Stimulated activated CD4-positive, alpha-beta T cell treated with anti-CD3 and anti-CD28 coated beads, Interleukin-15, amount 100 ng/mL, for 1 hour (primary cell): ENCODE measurements around the gene FBXW11.
"Not testable (repeated sequence)": the region's sequence is repeated elsewhere in the genome, so short reads cannot be mapped to it uniquely, and the experiment has no call there.

ENCODE experiments used
- DNase-seq, 2 donors: peaks; one replicate each; pipeline ENCODE4 v3.0.0-alpha.2; 2020; ENCODE audit warnings: low read depth in 1 of 2, low spot score in 1 of 2

The FBXW11 gene

DNA sequence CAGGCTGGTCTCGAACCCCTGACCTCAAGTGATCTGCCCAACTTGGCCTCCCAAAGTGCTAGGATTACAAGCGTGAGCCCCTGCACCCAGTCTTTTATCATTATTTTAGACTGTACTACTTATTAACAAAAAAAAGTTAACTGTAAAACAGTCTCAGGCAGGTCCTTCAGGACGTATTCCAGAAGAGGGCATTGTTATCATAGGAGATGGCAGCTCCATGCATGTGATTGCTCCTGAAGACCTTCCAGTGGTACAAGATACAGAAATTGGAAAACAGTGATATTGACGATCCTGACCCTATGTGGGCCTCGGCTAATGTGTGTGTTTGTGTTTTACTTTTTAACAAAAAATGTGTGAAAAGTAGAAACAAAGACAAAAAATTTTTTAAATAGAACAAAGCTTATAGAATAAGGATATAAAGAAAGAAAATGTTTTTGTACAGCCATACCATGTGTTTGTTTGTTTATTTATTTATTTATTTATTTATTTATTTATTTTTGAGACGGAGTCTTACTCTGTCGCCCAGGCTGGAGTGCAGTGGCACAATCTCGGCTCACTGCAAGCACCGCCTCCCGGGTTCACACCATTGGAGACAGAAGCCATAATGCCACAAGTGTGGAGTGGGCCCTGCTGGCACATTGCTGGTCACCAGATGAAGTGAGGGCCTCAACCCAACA, 13.8 kb upstream of the FBXW11 start:
- DNase-seq: not testable (repeated sequence)

DNA sequence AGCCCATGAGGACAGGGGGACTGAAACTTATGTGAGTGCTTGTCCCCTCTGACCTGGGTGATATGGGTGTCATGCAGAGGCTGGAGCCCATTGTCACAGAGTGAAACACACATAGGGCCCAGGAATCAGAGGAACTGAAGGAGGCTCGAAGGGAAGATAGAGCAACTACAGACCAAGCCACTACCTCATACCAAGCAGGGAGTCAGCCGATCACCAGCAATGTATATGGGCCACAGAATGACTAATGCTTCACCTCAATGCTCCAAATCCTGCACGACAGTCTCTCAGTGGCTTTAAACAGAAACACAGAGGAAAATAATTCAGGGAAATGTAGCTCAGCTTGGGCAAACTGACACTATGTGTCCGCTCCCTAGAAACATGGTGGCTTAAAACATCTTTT, 8.9 kb upstream of the FBXW11 start:
- DNase-seq: no peak

DNA sequence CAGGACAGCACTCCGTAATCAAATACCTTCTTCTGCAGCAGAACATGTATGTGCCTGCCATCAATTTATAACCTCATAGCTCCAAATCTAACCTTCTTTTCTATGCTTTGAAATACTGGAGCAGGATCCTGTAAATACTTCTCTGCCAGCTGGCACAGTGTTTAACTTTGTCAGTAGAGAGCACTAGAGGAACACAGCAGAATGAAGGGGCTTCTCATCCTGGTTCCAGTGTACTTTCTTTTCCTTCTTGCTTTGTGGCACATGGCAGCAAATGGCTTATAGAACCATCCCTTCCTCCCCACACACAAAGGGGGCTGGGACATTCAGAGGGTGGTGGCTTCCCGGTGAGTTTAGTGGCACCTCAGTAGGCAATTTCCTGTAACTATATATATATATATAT, 3.8 kb upstream of the FBXW11 start:
- DNase-seq: no peak

DNA sequence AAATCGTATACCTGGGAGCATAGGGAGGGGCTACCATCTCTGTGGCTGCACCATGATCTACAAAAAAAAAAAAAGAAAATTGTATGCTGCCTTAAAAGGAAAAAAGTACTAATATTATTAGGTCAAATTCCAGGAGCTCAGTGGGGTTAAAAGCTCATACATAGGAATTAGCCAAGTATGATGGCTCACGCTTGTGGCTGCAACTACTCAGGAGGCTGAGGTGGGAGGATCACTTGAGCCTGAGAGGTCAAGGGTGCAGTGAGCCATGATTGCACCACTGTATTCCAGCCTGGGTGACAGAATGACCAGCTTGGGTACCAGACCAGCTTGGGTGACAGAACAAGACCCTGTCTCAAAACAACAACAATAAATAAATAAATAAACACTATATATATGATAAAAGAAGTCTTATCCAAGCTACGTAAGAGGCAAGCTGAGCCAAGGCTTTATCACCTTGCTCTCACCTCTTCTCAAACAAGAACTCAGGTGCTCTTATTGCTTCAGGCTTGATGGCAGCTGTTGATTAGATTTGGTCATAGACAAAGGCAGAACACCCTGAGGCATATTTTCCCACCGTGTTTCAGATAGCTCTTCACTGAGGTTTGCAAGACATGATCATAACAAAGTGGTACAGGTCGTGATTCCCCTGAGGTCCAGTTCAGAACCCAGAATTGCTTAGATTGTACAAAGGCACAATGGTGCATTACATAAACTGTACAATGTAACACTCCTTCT, 3.3 kb upstream of the FBXW11 start:
- DNase-seq: no peak

DNA sequence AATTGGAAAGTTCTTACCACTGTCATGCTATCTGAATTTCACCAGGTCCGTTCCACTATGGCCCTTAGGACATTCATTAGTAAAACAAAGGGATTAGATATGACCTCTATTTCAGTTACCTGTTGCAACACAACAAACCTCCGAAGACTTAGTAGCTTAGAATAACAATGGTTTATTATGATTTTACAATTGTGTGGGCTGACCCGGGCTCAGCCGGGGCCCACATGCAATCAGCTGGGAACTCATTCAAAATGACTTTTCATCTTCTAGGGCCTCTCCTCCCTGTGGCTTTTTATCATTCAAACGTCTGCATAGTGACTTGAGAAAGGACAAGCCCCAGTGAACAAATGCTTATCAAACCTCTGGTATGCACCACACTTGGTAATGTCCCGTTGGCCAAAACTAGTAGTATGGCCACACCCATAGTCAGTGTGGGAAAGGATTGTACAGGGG, 2.3 kb upstream of the FBXW11 start:
- DNase-seq: no peak

DNA sequence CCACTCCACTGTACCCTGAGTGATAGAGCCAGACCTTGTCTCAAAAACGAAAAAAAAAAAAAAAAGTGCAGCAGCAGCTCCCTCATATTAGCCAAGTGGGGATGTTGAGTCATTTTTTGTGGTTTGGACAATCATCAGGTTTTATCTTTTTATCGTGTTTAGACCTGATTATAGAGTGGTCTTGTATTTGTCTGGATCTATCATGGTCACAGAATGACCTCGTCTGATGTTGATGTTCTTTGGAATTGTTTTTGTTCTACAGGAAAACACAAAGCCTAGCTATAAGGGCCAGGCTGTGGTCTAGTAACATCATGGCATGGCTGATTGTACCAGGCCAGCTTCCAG, 1.6 kb upstream of the FBXW11 start:
- DNase-seq: no peak

DNA sequence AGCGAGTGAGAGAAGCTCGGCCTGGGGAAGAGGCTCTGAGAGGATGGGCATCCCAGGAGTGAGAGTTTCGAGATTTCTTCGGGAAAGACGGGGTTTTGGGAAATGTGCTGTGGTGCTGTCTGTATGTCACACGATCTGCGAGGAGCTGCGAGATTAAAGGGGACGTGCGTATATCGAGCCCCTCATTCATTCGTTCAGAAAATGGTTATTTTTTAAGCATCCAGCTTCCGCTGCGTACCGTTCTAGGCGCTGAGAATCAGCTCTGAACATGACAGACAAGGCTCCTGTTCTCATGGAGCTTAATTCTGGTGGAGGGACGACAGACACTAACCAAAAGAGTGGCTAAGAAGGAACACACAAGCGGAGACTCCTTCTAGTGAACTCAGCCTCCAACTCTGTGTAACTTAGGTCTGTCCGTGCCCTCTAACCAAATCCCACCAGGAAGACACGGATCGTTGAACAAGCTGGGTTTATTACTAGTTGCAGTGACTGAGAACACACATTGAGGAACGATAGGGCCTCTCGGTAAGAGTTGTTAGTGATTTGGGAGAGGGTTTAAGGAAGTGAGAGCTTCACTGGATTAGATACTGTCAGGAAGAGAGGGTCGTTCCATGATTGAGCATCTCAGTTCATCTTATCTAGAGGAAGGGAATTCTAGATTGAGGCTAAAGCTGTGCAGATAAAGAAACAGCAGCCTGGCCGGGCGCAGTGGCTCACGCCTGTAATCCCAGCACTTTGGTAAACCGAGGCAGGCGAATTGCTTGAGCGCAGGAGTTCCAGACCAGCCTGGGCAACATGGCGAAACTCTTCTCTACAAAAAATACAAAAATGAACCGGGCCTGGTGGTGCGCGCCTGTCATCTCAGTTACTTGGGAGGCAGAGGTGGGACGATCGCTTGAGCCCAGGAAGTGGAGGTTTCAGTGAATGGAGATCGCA, 1.0 kb upstream of the FBXW11 start:
- no peak for DNase-seq

DNA sequence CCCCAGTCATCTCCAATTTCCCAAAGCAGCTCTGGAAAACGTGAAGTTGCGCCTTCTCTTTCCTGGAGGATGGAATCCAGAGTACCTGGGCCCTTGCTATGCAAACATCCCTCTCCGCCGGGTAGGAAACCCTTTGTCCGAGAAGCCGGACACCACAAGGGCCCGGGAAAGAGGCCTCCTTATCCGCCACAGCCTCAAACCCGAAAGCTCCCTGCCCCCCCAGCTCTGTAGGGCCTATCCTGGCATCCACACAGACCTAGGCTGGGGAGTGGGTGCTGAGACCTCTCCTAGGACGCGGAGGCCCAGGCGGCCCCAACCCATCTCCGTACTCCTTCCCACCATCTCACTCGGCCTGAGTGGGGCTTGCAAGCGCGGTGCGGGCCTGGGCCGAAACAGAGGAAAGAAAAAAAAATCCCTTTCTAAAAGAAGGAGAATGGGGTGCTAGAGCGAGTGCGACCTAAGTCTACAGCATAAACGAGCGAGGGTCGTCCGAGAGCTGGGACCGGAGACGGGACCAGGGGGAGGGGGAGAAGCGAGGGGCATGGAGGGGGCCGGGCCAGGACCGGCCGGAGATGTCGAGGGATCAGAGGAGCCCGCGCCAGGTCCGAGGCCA, 624 bp downstream of the FBXW11 start:
- DNase-seq: no peak

DNA sequence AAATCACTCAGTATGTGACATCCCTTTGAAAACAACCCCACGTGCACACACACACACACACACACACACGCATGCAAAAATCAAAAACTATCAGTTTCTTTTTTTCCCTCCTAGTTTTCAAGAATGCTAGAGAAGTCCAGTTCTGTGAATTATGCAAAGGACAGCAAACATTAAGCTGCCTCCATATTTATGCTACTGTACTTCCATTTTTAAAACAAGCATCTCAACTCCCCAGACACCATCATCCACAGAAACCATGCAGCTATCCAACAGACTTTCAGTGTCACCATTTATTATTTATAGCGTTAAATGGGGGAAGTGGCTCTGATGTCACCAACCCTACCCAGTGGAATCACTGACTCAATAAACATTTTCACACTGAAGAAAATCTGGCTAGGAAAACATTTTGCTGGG, 1.6 kb downstream of the FBXW11 start:
- no peak for DNase-seq

DNA sequence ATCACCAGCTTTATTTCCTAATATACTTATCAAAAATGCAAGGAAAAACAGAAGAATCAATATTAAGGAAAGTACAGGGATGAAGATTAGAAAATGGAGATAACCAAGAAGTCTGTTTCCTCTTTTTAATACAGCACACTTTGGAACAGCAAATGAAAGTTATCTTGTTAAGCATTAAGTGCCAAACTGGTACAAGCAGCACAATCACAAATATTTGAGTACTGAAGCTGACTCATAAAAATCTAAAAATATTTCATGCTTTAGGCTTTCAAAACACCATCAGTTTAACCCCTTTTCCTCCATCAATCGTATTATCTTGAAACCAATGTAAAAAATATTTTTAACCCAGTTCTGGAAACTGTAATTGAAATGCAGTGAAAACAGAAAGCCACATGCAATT, 2.7 kb downstream of the FBXW11 start:
- no peak for DNase-seq

DNA sequence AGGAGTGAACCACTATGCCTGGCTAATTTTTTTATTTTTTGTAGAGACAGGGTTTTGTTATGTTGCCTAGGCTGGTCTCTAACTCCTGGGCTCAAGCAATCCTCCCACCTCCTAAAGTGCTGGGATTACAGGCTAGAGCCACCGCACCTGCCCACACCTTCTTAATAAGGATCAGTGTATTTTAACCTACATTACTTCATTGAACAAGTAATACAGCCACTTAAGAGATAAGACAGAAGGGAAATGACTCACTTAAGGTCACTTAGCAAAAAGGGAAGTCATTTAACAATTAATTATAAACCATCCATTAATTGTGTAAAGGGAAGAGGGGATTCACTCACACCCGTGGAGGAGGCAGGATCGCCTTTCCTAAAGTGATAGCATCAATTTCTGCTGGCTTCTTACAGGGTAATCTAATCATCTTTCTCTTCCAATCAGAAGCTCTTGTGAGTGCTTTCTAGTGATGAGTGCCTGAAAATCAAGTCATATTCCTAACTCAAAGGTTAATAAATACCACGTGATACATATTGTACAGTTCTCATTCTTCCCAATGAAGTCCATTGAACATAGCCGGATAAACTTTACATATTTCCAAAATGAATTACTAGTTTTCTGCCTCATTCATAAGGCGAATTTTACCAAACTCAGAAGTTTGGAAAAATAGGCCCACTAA, 3.5 kb downstream of the FBXW11 start:
- DNase-seq: no peak

DNA sequence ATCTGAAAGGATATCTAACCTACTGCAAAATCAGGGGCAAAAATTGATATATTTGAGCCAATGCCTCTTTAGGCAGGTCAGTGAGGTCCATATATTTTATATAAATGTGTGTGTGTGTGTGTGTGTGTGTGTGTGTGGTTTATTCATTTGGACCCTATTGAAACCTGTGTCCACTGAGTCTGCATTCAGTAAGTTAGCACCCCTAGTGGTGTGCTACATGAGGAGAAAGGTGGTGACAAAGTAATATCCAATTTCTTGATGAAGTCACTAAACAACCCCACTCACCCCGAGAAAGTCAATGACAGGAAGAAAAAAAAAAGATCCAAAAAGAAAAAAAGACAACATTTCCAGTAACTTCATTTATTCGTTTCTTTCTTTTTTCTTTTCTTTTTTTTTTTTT, 4.1 kb downstream of the FBXW11 start:
- DNase-seq: no peak

DNA sequence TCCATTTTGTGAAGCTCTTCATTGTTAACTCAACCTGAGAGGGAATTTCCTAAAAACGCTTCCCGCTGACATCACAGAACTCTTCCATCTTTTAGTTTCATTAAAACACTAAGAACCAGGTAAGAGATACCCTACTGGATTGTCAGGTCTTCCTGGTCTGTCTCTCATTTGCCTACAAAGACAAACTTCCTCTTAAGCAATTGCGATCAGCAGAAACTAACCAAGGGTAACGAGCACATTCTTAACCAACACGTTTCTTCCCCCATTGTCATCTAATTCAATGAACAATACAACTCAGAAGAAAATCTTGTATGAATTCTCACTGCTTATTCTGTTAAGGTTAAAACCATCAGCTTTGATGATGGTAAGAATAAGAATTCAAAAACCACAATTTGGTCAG, 6.6 kb downstream of the FBXW11 start:
- no peak for DNase-seq

DNA sequence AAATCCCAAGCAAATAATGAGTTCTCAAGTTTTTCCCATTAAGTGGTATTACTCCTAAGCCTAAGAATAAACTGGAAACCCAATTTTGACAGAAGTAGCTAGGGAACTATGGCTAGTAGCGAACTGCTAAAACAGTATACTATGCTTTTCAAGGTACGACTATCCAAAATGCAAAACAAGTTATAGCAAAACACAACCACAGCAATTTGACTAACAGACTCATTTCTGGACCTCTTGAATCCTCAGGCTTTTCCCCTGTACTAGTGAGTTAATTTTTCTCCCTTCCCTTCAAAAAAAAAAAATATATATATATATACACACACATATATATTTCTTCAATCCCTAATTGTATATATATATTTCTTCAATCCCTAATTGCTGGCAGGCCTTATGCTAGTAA, 7.3 kb downstream of the FBXW11 start:
- DNase-seq: no peak

DNA sequence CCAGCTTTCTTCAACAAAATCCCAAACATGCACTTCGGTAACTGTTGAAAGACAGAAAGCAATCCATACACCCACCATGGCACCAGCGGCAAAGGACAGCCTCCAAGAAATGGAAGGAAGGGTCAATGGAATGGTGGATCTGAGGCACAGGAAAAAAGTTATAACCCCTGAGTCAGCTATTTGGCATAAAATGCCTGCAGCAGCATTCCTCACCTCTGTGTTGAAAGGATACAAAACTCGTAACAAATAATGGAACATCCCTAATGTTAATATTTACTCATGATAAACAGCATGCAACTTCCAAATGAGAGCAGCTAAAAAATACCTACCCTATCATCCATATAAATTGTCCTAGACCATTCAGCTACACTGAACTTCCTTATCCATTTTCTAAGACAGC, 9.4 kb downstream of the FBXW11 start:
- no peak for DNase-seq

DNA sequence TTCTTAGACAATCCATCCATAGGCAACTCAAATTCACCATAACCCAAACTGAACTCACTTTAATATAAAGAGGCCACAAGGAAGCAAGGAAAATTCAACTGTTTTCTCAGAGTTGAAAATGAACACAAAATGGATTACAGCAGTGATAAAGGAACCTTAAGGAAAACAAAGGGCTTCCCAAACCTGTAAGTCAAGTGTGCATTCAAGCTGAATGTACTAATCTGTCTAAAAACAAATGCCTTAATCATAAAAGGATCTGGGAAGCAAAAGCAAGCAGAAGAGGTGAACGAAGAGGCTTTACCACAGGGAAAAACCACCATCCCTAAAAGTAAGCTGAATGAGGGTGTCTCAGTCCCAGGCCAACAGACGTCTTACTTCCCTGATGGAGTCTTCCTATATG, 13.6 kb downstream of the FBXW11 start:
- no peak for DNase-seq

DNA sequence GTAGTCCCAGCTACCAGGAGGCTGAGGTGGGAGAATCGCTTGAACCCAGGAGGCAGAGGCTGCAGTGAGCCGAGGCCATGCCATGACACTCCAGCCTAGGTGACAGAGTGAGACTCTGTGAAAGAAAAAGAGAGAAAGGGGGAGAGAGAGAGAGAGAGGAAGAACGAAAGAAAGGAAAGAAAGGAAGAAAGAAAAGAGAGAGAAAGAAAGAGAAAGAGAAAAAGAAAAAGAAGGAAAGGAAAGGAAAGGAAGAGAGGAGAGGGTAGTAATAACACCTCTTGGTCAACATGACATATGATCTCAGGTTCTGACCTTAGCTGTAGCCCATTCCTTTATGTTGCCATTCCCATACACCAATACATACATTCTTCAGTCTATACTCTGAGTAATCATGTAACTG, 14.1 kb downstream of the FBXW11 start:
- DNase-seq: no peak

DNA sequence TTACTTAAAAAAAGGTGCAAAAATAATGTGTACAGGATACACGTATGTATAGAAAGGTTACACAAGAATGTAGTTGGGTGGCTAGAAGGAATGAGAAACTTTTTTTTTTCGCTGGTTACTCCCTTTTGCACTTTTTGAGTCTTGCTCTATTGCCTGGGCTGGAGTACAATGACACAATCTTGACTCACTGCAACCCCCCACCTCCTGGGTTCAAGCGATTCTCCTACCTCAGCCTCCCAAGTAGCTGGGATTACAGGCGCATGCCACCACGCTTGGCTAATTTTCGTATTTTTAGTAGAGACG, 15.8 kb downstream of the FBXW11 start:
- no peak for DNase-seq

DNA sequence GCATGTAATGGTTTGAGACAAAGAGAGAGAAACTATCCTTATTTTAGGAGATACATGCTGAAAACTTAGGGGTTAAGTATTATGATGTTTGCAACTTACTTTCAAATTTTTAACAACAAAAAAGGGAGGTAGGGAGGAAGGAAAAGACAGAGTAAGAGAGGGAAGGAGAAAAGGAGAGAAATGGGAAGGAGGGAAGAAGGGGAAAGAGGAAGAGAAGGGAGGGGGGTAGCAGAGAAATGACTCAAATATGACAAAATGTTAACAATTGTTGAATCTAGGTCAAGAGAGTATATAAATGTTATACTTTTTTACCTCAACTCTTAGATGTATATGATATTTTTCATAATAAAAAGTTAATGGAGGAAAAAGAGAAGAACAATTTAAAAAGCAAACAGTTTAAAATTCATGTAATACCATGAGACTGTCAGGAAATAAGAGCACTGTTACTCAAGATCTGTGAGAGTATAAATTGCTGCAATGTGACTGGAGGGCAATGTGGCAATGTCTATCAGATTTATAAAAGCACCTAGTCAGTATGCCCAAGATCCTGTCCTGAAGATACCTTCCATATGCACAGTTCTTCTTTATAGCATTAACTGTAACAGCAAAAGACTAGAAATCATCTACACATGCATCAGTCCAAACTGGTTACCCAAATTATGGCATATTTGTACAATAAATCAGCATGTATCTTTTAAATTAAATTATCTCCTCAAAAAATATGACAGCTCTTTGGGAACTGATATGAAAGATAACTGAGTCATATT, 16.3 kb downstream of the FBXW11 start:
- DNase-seq: no peak

DNA sequence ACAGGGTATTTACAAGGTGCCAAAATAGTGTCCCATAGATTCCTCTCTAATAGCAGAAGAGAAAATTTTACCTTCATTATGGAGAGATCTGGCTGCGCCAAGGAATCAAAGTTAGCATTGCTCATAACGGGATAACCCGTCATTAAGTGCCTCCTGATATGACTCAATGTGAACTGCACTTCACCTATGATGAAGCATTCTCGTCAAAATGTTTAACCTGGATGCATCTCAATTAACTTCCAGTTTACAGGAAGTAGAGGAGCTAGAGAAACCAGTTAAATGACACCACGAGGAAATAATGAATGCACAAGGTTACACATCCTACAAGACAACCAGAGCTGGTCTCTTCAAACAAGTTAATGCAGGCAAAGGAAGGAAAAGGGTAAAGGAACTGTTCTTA, 17.2 kb downstream of the FBXW11 start:
- no peak for DNase-seq
